GM21825 (cell line): ENCODE data around the gene TATDN2.
"Not testable (repeated sequence)": the region's sequence is repeated elsewhere in the genome, so short reads cannot be mapped to it uniquely, and the experiment has no call there.

ENCODE experiments used
- ATAC-seq: cut with Tn5 transposase; IDR thresholded peaks from one replicate; pipeline ENCODE4 v1.9.1; 2021; ENCODE audit warnings: mild to moderate bottlenecking, moderate library complexity; ENCODE audit not compliant: unreplicated experiment

TATDN2 gene

GRCh38 chr3:10235551-10235950 is 12.7 kb upstream of the TATDN2 start:
- no peak for ATAC-seq

GRCh38 chr3:10238345-10239183 is 9.7 kb upstream of the TATDN2 start:
- no peak for ATAC-seq

- no peak for ATAC-seq
Measured at GRCh38 chr3:10240799-10241198, 7.5 kb upstream of the TATDN2 start.

- ATAC-seq: peak; percentile 63
Measured at GRCh38 chr3:10242182-10243065, 5.8 kb upstream of the TATDN2 start.

GRCh38 chr3:10244009-10244408 is 4.2 kb upstream of the TATDN2 start:
- ATAC-seq: no peak

GRCh38 chr3:10245081-10245712 is 3.1 kb upstream of the TATDN2 start:
- ATAC-seq: no peak

GRCh38 chr3:10247679-10248183 is 528 bp upstream of the TATDN2 start:
- ATAC-seq: no peak

- ATAC-seq: no peak
Measured at GRCh38 chr3:10248984-10249748, 907 bp downstream of the TATDN2 start.

- no peak for ATAC-seq
Measured at GRCh38 chr3:10249833-10250232, 1.6 kb downstream of the TATDN2 start.

- no peak for ATAC-seq
Measured at GRCh38 chr3:10251006-10251405, 2.7 kb downstream of the TATDN2 start.

- ATAC-seq: no peak
Measured at GRCh38 chr3:10253731-10254130, 5.5 kb downstream of the TATDN2 start.

GRCh38 chr3:10255835-10256234 is 7.6 kb downstream of the TATDN2 start:
- ATAC-seq: no peak

GRCh38 chr3:10259036-10259435 is 10.8 kb downstream of the TATDN2 start:
- ATAC-seq: no peak

GRCh38 chr3:10259798-10260197 is 11.5 kb downstream of the TATDN2 start:
- ATAC-seq: no peak

GRCh38 chr3:10260211-10260701 is 12.0 kb downstream of the TATDN2 start:
- ATAC-seq: no peak

GRCh38 chr3:10262027-10262426 is 13.8 kb downstream of the TATDN2 start:
- no peak for ATAC-seq

- no peak for ATAC-seq
Measured at GRCh38 chr3:10263646-10264363, 15.5 kb downstream of the TATDN2 start.

GRCh38 chr3:10265833-10266232 is 17.6 kb downstream of the TATDN2 start:
- ATAC-seq: no peak

- ATAC-seq: not testable (repeated sequence)
Measured at GRCh38 chr3:10266936-10267335, 18.7 kb downstream of the TATDN2 start.

- no peak for ATAC-seq
Measured at GRCh38 chr3:10268116-10268515, 19.9 kb downstream of the TATDN2 start.
